ENCODE data around the gene COMP. TPM values are rescaled to one million over a fixed set of nuclear protein-coding genes. Genes with fewer than 3 reads are reported as not detected.
A peak's percentile ranks its signal among the peaks of the same experiment; 100 is the strongest.

Gene COMP
- total RNA-seq, 4 donors from 2014 or later, result 0.40 TPM; not detected in 3

GRCh38 chr19:18742838-18743783, 48.0 kb downstream of the COMP start:
- Histone ChIP-seq H3K9me3 (no peaks in the 10 kb centered on the region), H3K4me1 (peaks cover 0 to 41% (median 4%) of the 10 kb centered on the region in 4 donors), H3K27ac (peak overlapping the region in 2 of 4 donors; percentile 53 to 72), H3K4me3 (no peak overlapping the region), H3K36me3 (no peaks in the 10 kb centered on the region), H3K27me3 (no peaks in the 10 kb centered on the region)
- TF ChIP-seq POLR2A (IDR thresholded peaks at IDR 0.05), result no peak
- TF ChIP-seq CTCF (IDR thresholded peaks at IDR 0.05), result no peak
- peak in 2 of 3 donors; percentile 71 to 76 for DNase-seq

GRCh38 chr19:18742324-18742723, 48.8 kb downstream of the COMP start:
- peak in 1 of 3 donors; percentile 43 for DNase-seq
- Histone ChIP-seq H3K4me3 (no peak overlapping the region), H3K36me3 (no peaks in the 10 kb centered on the region), H3K4me1 (peaks cover 0 to 41% (median 4%) of the 10 kb centered on the region in 4 donors), H3K27me3 (no peaks in the 10 kb centered on the region), H3K9me3 (no peaks in the 10 kb centered on the region), H3K27ac (peak overlapping the region in 2 of 4 donors; percentile 53 to 72)
- no peak for TF ChIP-seq CTCF (IDR thresholded peaks at IDR 0.05)
- TF ChIP-seq POLR2A (IDR thresholded peaks at IDR 0.05), result no peak

- Histone ChIP-seq H3K9me3 (no peaks in the 10 kb centered on the region), H3K4me1 (peaks cover 0 to 41% (median 4%) of the 10 kb centered on the region in 4 donors), H3K27me3 (no peaks in the 10 kb centered on the region), H3K4me3 (no peak overlapping the region), H3K27ac (peak overlapping the region in 2 of 4 donors; percentile 60 to 72), H3K36me3 (no peaks in the 10 kb centered on the region)
- TF ChIP-seq POLR2A (IDR thresholded peaks at IDR 0.05), result no peak
- TF ChIP-seq CTCF (IDR thresholded peaks at IDR 0.05), result peak in 1 of 6 experiments; percentile 4
- DNase-seq, result peak in 2 of 3 donors; percentile 66 to 80
These were observed 49.7 kb downstream of the COMP start for GRCh38 chr19:18741124-18742121.

GRCh38 chr19:18738961-18739690, 52.0 kb downstream of the COMP start:
- H3K36me3 ChIP-seq, result no peaks in the 10 kb centered on the region
- DNase-seq, result no peak
- no peak overlapping the region for H3K4me3 ChIP-seq
- no peaks in the 10 kb centered on the region for H3K27me3 ChIP-seq
- H3K4me1 ChIP-seq, result peaks cover 0 to 41% (median 4%) of the 10 kb centered on the region in 4 donors
- TF ChIP-seq POLR2A (IDR thresholded peaks at IDR 0.05) (no peak), CTCF (IDR thresholded peaks at IDR 0.05) (no peak)
- H3K9me3 ChIP-seq, result no peaks in the 10 kb centered on the region
- no peak overlapping the region for H3K27ac ChIP-seq

- TF ChIP-seq CTCF (IDR thresholded peaks at IDR 0.05), result no peak
- no peak for TF ChIP-seq POLR2A (IDR thresholded peaks at IDR 0.05)
- no peaks in the 10 kb centered on the region for H3K27me3 ChIP-seq
- DNase-seq, result no peak
- H3K4me1 ChIP-seq, result peaks cover 0 to 42% (median 4%) of the 10 kb centered on the region in 4 donors
- no peaks in the 10 kb centered on the region for H3K9me3 ChIP-seq
- H3K36me3 ChIP-seq, result no peaks in the 10 kb centered on the region
- H3K27ac ChIP-seq, result no peak overlapping the region
- H3K4me3 ChIP-seq, result no peak overlapping the region
These were observed 53.2 kb downstream of the COMP start for GRCh38 chr19:18737954-18738351.

All from Peyer's patch (tissue), 4 donors.